HG03354 (cell line): ENCODE data around the gene AMZ2.
A peak's percentile ranks its signal among the peaks of the same experiment; 100 is the strongest.
"Not testable (repeated sequence)": the region's sequence is repeated elsewhere in the genome, so short reads cannot be mapped to it uniquely, and the experiment has no call there.

Source experiments
- ATAC-seq: cut with Tn5 transposase; IDR thresholded peaks from one replicate; pipeline ENCODE4 v1.9.1; 2021; ENCODE audit warnings: mild to moderate bottlenecking; ENCODE audit not compliant: unreplicated experiment, poor library complexity, severe bottlenecking

Gene AMZ2, protein sequence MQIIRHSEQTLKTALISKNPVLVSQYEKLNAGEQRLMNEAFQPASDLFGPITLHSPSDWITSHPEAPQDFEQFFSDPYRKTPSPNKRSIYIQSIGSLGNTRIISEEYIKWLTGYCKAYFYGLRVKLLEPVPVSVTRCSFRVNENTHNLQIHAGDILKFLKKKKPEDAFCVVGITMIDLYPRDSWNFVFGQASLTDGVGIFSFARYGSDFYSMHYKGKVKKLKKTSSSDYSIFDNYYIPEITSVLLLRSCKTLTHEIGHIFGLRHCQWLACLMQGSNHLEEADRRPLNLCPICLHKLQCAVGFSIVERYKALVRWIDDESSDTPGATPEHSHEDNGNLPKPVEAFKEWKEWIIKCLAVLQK

DNA sequence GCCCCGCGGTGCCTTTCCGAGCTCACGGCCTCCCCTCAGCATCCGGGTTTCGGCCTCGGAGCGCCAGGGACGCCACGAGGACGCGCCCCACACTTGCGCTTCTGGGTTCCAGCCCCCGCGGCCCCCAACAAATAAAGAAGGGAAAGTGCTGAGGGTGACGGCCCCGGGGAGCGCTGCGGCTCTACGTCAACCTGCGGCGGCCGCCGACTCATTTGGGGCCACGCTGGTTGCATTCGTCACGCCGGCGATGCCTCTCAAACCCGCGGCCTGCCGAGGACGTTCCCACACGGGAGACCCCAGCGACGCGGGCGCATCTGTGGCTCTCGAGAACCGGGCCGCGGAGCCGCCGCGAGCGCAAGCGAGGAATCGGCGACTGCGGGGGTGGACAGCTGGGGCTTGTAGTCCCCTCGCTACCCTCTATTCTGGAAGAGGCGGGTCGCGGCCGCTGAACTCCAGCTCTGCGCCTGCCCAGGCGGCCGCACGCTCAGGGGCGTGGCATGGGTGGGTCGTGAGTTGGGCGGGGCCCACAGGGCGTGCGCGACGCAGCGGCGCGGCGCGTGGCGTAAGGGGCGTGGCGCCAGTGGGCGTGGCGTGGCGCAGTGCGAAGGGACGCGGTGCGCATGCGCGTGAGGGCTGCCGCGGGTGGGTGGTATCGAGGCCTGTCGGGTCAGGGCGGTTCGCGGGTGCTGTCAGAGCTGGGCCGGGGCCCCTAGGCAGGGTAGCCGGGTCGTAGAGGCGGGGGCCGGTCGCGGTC is at the start of gene AMZ2:
AMZ2 (plus strand) TSS at position 599 of the 754 bp plus-strand sequence. CDS start 2,145 bp downstream, outside the sequence.
- peak; percentile 86 for ATAC-seq

DNA sequence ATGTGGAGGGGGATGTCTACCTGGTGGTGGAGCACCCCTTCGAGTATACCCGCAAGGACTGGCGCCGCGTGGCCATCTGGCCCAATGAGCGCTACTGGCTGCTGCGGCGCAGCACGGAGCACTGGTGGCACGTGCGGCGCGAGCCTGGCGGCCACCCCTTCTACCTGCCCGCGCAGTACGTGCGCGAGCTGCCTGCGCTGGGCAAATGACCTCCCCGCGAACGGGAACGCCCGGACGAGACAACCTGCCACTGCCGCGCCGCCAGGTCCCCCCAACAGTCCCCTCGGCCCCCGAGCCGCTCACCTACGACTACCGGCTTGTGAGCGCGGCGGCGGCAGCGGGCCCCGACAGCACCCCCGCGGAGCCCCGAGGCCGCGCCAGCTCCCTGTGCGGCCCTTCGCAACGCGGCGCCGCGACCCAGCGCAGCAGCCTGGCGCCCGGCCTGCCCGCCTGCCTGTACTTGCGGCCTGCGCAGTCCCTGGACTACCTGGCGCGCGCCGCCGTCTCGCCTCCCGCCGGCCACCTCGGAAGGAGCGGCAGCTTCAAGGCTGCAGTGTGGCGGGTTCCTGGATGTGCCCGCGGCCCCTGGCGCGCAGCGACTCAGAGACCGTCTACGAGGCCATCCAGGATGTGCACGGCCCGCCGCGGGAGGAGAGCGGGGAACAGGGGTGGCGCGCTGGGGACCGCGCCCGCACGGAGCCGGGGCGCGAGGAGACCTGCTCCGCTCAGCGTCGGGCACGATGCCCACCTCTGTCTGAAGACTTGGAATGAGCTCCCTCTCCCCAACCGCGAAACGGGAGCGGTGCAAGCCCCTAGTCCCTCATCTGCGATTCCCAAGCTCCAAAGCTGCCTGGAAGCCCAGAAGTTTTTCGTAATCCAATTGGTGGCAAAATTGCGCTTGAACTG is 48.7 kb upstream of the AMZ2 start:
- ATAC-seq: no peak

DNA sequence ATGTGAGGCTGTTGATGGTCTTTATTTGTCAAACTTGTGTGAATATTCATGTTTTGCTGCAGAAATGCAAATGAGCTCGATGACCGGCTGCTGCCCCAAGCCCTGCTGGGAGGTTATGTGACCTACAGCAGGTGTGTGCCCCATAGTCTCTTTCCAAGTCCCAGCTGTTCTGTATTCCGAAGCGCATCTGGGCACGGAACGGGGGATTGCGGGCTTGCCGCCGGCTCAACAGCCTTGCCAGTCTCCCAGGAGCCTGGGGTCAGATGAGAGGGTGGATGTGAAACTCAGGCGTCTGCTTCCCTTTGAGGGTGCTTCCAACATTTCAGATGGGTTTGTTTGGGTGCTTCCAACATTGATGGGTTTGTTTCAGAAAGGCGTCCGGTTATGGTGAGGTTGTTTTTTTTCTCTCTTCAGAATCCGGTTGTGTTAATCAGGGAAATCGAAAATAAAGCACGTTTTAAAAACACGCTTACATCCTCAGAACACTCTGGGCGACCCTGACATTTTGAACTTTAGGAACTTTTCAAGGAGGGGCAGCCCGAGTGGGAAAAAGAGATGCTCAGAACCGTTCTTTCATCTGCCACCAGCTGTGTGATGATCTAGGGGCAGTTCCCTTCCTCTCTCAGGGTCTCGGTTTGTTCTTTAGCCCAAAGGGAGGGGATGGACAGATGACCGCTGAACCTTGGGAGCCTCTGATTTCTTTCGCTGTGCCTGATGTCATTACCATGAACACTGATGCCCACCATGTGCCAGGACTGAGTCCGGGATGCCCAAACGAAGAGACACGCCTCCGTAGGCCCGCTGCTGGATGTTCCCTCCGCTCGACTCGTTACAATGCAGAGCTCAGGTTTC is 47.8 kb upstream of the AMZ2 start:
- no peak for ATAC-seq

DNA sequence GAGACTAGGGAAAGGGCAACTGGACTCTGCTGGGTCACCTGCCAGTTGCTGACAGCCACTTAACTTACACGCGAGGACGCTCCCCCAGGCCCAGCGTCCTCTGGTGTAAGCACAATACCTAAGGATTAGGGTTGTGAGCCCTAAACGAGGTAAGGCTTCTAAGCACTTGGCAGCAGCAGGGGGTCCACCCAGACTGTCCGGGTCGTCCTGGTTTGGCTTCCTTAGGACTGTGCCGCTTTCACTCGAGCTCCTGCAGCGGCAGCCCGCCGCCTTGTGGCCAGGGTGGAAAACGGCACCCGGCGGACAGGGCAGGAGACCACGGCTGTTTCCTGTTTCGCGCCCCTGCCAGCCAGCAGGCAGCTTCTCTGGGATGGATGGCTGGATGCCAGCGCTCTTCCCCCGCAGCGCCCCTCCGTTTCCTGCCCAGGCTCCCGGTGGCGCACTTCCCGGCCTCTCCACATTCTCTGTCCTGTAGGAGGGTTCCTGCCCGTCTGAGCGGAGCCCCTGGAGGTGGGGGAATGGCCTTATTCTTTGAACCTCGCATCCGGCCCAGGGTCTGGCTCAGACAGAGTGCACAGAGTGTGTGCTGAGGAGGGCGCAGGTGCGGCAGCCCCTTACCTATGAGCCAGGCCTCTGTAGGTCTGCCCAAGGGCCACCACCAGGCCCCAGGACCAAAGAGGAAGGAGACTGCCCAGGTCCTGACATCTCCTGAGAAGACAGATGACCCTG is 47.0 kb upstream of the AMZ2 start:
- peak; percentile 35 for ATAC-seq

DNA sequence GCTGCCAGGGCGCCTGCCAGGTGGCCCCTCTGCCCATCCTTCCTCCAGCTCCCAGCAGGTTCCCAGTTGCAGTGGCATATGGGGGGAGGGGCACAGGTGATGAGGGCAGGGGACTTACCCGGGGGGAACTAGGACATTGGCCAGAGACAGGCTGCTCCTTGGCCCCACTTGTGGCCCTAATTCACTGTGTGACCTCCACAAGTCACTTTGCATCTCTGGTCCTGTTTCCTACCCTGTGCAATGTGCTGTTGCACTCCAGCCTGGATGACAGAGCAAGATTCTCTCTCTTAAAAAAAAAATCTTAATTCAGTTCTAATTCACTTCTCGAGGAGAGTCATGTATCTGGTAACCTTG is 46.4 kb upstream of the AMZ2 start:
- ATAC-seq: not testable (repeated sequence)

DNA sequence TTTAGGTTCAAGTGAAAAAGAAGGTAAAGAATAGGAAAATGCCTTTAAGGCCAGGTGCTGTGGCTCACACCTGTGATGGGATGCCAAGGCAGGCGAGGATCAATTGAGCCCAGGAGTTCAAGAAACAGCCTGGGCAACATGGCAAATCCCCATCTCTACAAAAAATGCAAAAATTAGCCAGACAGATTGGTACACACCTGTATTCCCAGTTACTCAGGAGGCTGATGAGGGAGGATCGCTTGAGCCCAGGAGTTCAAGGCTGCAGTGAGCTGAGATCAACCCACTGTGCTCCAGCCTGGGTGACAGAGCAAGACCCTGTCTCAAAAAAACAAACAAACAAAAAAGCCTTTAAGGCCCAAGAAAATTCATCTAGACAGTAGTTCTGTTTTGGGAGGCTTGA is 45.5 kb upstream of the AMZ2 start:
- ATAC-seq: not testable (repeated sequence)

DNA sequence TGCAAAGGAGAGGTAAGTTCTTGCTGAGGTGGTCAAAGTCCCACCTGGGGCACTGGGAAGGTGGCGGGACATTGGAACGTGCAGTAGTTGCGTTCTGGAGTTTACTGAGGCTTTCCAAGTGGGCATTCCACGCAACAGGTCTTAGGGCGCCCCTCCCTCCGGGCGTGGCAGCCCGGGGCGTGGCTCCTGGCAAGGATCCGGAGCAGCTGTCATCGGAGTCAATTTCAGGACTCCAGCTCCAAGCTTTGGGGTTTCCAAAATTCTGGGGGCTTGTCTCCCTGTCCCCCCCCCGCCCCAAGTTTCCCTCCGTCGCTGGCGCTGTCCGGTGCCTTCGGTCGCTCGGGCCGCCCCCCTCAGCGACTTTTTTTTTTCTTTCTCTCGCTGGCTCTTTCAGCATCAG is 43.1 kb upstream of the AMZ2 start:
- peak; percentile 13 for ATAC-seq

DNA sequence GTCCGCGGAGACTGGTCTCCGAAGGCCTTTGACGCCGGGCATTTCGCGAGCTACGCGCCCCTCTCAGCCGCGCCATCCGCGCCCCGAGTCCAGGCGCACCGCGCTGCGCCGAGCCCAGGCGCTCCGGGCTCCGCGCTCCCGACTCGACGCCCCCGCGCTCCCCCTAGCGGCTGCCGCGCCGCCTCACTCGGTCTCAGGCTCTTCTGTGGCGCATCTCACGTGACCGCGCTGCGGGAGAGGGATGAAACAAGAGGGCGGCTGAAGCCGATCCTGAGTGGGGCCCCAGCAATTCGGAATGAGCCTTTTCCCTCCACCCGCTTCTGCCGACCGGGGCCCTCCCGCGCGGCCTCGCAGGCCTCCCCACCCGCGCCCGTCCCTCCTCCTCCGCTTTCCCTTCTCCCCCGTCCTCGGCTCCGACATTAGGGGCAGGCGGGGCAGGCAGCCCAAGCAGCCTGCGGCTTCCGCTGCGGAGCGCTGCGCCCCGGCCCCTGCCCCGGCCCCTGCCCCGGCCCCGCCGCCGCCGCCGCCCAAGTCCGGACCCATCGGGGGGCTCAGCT is 42.5 kb upstream of the AMZ2 start:
- peak; percentile 88 for ATAC-seq

DNA sequence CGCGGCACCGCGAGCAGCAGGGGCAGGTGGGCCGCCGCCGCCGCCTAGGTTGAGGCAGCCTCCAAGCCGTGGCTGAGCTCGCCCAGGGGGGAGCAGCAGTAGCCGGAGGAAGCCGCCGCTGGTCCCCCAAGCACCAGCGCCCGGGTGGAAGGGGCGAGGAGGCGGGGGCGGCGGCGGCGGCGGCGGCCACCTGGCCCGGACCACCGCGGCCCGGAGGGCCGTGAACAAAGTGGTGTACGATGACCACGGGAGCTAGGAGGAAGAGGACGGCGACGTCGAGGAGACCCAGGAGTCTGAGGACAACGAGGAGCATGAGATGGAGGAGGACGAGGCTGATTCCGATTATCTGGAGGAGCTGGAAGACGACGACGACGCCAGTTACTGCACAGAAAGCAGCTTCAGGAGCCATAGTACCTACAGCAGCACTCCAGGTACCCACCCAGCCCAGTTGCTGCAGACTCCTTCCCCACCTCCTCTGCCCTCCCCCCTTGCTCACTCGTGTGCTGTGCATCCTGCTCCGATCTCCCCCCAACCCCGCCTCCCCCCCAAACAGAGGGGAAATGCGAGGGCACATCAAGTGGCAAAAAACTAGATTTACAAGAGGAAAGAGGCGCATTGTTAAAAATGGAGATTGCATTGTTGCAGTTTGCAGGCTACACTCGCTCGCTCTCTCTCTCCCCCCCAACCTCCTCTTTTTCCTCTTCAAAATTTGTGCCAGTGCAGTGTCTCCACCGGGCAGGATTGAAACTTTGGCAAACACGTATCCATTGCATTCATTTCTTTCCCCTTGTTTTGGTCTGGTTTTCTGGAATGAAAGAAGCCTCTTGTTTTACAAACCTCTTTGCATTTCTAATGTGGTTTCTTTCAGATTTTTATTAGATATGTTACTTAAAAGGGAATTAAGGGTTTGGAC is 41.8 kb upstream of the AMZ2 start:
- ATAC-seq: peak; percentile 41

DNA sequence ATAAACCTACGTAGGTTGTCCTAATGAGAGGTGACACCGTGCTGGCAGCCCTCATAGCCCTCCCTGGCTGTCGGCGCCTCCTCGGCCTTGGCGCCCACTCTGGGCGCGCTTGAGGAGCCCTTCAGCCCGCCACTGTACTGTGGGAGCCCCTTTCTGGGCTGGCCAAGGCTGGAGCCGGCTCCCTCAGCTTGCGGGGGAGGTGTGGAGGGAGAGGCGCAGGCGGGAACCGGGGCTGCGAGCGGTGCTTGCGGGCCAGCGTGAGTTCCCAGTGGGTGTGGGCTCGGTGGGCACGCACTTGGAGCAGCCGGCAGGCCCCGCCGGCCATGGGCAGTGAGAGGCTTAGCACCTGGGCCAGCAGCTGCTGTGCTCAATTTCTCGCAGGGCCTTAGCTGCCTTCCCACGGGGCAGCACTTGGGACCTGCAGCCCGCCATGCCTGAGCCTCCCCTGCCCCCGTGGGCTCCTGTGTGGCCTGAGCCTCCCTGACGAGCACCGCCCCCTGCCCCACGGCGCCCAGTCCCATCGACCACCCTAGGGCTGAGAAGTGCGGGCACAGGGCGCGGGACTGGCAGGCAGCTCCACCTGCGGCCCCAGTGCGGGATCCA is 40.1 kb upstream of the AMZ2 start:
- no peak for ATAC-seq

DNA sequence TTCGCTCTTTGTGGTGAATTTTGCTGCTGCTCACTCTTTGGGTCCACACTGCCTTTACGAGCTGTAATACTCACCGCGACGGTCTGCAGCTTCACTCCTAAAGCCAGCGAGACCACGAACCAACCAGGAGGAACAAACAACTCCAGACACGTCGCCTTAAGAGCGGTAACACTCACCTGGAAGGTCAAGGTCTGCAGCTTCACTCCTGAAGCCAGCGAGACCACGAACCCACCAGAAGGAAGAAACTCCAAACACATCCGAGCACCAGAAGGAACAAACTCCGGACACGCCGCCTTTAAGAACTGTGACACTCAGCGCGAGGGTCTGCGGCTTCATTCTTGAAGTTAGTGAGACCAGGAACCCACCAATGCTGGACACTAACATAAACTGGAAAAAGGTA is 39.2 kb upstream of the AMZ2 start:
- not testable (repeated sequence) for ATAC-seq

DNA sequence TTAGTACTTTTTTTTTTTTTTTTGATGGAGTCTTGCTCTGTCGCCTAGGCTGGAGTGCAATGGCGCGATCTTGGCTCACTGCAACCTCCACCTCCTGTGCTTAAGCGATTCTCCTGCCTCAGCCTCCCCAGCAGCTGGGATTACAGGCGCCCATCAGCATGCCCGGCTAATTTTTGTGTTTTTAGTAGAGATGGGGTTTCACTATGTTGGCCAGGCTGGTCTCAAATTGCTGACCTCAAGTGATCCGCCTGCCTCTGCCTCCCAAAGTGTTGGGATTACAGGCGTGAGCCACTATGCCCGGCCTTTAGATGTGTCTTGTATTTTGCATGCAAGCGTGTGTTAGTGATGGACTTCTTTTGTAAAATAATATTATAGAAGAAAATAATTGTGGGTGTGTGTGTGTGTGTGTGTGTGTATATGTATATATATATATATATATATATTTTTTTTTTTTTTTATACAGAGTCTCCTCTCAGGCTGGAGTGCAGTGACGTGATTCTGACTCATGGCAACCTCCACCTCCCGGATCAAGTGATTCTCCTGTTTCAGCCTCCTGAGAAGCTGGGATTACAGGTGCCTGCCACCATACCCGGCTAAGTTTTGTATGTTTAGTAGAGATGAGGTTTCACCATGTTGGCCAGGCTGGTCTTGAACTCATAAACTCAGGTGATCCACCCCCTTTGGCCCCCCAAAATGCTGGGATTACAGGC is 38.5 kb upstream of the AMZ2 start:
- ATAC-seq: not testable (repeated sequence)

DNA sequence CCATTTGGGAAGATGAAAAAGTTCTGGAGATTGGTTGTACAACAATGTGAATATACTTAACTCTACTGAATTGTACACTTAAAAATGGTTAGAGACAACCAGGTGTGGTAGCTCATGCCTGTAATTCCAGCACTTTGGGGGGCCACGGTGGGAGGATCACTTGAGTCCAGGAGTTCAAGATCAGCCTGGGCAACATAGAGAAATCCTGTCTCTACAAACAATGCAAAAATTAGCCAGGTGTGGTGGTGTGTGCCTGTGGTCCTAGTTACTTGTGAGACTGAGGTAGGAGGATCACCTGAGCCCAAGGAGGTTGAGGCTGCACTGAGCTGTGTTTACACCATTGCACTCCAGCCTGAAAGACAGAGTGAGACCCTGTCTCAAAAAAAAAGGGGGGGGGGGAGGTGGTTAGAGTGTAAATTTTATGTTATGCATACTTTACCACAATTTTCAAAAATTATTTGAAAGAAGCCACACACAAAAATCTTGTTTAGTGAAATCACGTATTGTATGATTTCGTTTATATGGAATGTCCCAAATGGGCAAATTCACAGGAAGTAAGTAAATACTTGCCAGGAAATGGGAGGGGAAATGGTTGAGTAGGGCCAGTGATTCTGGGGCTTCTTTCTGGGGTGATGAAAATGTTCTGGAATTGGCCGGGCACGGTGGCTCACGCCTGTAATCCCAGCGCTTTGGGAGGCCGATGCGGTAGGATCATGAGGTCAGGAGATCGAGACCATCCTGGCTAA is 37.1 kb upstream of the AMZ2 start:
- ATAC-seq: no peak

DNA sequence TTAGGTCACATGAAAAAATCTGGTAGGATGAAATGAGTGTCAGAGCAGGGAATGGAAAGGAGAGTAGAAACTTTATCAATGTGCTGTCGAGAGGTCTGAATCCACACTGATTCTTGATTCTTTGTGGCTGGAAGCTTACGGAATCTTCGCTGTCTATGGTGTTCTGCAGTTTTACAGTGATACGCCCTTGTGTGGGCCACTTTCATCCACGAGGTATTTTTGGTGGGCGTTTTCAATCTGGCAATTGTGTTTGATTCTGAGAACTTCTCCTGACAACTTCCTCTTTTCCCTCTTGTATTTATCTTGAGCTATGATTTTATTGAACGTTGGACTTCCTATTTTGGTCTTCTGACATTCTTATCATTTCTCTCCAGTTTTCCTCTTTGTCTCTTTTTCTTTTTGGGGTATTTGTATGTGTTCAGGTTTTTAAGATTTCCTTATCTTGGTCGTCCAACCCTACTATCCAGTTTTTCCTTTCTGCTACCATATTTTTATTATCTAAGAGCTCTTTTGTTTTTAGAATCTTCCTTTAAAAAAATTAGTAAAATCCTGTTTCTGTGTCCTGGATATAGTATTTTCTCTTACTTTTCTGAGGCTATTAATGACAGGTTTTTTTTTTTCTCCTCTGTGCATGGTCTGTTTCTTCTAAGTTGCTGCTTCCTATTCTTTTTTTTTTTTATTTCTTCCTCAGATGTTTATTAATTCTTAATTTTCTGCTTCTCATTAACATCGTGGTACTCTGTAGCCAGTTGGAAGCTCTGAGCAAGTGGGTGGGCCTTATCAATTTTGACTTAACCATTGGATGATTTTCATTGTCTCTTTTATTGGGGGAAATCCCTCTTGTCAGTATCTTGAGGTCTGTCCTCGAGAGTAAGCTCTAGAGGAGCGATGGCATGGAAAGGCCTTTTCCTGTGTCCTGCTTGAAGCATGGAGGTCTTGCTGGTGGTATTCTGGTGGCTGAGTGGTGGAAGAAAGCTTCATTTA is 34.1 kb upstream of the AMZ2 start:
- not testable (repeated sequence) for ATAC-seq

DNA sequence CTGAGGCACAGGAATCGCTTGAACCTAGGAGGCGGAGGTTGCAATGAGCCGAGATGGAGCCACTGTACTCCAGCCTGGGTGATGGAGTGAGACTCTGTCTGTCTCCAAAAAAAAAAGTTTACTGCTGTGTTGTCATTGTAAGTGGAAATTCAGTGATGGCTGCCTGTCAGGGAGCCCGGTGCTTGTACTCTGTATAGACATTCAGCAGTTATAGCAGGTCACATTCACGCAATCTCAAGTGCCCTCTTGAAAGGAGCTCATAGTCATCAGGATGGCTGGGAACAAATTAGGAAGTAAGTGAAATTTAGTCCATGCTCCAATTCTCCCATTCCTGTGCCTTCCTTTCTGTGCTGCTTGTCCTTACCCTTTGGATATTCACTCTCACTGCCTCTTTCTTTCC is 32.4 kb upstream of the AMZ2 start:
- ATAC-seq: not testable (repeated sequence)
